GM18502 (cell line): ENCODE results near the gene UGT2A1.
"Not testable (repeated sequence)": the region's sequence is repeated elsewhere in the genome, so short reads cannot be mapped to it uniquely, and the experiment has no call there.

Experiments
- ATAC-seq: cut with Tn5 transposase; IDR thresholded peaks from one replicate; pipeline ENCODE4 v1.9.1; 2021; ENCODE audit warnings: mild to moderate bottlenecking; ENCODE audit not compliant: unreplicated experiment, poor library complexity

UGT2A1 gene

DNA sequence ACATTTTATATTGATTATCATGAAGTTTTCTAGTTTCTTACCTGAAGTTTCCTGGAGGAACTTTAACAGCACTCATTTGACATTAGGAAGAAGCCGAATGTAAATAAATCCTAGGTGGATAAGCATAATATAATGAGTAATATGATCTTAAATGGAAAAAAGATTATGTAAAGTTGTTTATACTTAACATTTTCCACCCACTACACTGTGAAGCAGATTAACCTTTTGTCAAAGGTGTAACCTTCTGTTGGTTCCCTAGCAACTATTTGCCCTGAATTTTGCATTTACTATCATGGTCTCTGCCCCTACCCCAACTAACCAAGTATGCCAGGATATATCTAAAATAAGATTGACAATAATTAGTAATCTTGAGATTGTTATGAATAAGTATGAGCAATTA, at the start of gene UGT2A1:
TSS of gene UGT2A1 (minus strand) at position 101 of the 400 bp plus-strand sequence. CDS start 5,603 bp downstream, outside the sequence.
- ATAC-seq = no peak

GRCh38 chr4:69702201-69702600, 49.2 kb upstream of the UGT2A1 start:
- ATAC-seq = no peak

GRCh38 chr4:69701696-69702095, 48.6 kb upstream of the UGT2A1 start:
- ATAC-seq = no peak

- no peak for ATAC-seq
Observed at GRCh38 chr4:69697536-69698242, 44.6 kb upstream of the UGT2A1 start.

DNA sequence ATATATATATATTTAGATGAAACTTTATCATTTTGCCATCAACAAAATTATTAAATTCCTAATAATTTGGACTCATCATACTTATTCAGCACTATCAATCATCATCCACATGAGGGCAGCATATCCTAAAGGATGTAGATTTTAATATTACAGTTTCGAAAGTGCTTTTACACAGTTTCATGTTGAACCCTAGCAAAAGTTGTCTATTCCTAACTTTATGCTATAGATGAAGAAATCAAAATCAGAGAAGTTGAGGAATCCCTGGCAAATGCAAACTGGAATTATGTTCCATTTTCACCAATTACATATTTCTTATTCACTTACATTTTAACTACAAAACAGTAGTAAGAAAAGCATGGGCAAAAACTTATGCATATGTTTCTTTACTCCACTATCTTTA, 36.6 kb upstream of the UGT2A1 start:
- no peak for ATAC-seq

DNA sequence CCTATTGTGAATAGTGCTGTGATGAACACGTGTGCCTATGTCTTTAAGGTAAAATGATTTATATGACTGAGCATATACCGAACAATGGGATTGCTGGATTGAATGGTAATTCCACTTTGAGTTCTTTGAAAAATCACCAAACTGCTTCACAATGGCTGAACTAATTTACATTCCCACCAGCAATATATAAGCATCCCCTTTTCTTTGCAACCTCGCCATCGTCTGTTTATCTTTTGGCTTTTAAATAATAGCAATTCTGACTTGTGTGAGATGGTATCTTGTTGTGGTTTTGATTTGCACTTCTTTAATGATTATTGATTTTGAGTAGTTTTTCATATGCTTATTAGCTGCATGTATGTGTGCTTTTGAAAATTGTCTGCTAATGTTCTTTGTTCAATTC, 31.8 kb upstream of the UGT2A1 start:
- ATAC-seq = no peak

- ATAC-seq = no peak
Observed at GRCh38 chr4:69668680-69669079, 15.6 kb upstream of the UGT2A1 start.

DNA sequence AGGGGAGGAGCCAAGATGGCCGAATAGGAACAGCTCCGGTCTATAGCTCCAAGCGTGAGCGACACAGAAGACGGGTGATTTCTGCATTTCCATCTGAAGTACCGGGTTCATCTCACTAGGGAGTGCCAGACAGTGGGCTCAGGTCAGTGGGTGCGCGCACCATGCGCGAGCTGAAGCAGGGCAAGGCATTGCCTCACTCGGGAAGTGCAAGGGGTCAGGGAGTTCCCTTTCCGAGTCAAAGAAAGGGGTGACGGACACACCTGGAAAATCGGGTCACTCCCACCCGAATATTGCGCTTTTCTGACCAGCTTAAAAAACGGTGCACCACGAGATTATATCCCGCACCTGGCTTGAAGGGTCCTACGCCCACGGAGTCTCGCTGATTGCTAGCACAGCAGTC, 11.0 kb upstream of the UGT2A1 start:
- not testable (repeated sequence) for ATAC-seq

DNA sequence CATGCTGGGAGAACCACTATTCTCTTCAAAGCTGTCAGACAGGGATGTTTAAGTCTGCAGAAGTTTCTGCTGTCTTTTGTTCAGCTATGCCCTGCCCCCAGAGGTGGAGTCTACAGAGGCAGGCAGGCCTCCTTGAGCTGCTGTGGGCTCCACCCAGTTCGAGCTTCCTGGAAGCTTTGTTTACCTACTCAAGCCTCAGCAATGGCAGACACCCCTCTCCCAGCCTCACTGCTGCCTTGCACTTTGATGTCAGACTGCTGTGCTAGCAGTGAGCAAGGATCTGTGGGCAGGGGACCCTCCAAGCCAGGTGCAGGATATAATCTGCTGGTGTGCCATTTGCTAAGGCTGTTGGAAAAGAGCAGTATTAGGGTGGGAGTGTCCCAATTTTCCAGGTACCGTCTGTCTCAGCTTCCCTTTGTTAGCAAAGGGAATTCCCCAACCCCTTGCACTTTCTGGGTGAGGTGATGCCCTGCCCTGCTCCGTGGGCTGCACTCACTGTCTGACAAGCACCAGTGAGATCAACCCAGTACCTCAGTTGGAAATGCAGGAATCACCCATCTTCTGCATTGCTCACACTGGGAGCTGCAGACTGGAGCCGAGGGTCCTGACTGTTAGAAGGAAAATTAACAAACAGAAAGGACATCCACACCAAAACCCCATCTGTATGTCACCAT, 8.2 kb upstream of the UGT2A1 start:
- ATAC-seq = not testable (repeated sequence)

DNA sequence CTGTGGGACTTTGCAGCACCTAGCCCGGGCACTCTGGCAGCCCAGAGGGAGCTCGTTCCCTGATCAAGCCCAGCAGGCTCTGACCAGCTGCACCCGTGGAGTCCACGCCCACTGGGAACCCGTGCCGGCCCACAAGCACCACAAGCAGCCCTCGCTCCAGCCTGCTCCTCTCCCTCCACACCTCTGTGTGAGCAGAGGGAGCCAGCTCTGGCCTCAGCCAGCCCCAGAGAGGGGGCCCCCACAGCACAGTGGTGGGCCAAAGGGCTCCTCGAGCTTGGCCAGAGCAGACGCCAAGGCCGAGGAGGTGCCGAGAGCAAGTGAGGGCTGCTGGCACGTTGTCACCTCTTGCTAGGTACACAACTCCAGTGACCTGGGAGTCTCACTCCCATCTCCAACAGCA, 5.1 kb upstream of the UGT2A1 start:
- no peak for ATAC-seq

GRCh38 chr4:69656653-69657158, 3.7 kb upstream of the UGT2A1 start:
- ATAC-seq = no peak

DNA sequence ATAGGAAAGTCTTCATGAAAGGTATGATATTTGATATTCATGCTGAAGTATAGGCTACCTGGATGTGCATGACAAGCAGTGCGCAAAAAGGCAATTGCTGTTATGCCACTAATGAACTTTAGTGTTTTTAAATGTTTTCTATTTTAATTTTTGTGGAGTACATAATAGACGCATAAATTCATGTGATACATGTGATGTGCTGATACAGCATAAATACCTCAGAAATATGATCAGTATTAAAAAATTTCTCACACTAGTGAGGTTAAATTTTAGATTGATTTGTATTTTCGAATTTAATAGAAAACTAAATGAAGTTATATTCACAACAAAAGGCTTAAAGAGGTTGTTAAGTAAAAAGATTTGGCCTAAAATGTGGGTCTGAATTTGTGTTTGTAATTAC, 2.2 kb downstream of the UGT2A1 start:
- ATAC-seq = no peak

GRCh38 chr4:69649629-69650028, 3.4 kb downstream of the UGT2A1 start:
- ATAC-seq = no peak

GRCh38 chr4:69649207-69649606, 3.8 kb downstream of the UGT2A1 start:
- ATAC-seq = no peak

- no peak for ATAC-seq
Observed at GRCh38 chr4:69642961-69643360, 10.1 kb downstream of the UGT2A1 start.

- ATAC-seq = no peak
Observed at GRCh38 chr4:69640289-69640688, 12.8 kb downstream of the UGT2A1 start.

DNA sequence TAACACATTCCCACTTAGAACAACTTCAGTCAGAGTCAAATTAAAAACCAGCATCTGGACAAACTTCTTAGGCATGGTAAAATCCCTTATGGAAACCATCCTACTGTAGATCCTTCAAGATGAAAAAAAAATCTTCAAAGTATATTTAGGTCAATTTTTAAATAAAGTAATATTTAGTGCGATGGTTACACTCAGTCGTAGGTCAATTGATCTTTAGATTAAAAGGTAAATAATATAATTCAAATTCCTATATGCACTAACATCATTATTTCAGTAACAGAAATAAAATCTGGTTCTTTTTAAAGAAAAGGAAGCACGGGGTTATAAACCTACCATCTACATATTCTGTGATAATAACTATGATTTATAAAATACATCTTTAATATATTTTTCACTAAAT, 13.5 kb downstream of the UGT2A1 start, which contains the start of gene UGT2A2:
TSS of gene UGT2A2 (minus strand) at position 101 of the 400 bp plus-strand sequence. CDS start at position 99, 2 bp downstream.
- no peak for ATAC-seq

DNA sequence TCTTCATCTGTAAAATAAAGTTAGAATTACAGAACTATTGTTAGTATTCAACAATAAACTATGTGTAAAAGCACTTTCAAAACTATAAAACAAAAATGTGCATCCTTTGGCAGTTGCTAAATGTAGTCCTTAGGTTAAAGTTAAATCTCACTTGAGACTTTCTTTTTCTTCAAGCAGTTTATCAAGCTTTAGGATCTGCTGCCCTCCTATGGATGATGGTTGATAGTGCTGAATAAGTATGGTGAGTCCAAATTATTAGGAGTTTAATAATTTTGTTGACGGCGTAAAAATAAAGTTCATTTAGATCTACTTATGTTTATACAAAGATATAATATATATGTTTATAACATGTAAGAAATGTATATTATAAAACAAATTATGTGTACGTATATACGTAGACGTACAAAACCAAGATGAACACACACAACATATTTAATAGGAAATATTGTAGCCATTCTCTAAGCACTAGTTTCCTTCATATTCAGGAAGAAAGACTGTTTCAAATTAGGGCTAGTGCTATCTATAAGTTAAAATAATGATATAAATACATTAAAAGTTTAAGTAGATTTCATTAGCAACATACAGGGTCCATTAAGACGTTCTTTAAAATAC, 35.9 kb downstream of the UGT2A1 start:
- ATAC-seq = no peak

- ATAC-seq = no peak
Observed at GRCh38 chr4:69610484-69610883, 42.6 kb downstream of the UGT2A1 start.

DNA sequence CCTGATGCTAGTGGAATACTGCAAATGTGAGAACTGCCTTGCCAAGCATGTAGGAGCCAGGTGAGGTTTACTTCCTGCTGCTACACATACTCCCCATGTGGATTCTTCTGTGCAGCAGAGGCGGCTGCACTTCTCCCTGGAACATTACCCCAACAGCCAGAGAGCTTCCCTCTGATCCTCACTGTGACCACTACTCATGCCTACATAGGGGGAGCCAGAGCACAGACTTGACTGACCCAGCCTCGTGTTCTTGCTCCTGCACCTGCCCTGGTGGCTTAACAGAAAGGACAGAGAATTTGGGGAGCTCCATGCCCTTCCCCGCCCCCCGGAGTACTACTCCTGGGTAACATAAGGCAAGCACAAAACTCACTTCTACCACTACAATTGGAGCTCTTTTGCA, 52.0 kb downstream of the UGT2A1 start:
- ATAC-seq = no peak

DNA sequence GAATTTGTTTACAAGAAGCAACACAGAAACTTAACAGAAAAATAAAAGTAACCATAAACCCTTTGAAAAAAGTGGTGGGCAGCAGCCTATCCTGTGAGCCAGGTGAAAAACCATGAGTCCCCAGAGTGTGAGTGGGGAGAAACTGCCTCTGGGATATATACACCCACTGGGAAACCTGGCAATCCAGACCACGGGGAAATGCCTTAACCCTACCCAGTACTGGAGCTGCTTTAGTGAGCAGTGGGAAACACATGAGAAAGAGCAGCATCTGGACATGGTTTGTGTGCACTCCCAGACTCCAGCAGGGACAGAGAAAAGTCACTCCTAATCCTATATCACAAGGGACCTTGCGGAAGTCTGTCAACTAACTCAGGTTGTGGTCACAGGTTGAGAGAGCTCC, 53.0 kb downstream of the UGT2A1 start:
- no peak for ATAC-seq
